A673 (cell line): Measurements from ENCODE around the gene FOXO3.

ENCODE experiments used
- EZH2 ChIP-seq: fragments of 200-600 bp; sonication (generic); IDR thresholded peaks from 2 replicates; pipeline ENCODE4 v1.6.1; 2017; ENCODE audit warnings: borderline replicate concordance, low read depth, mild to moderate bottlenecking, mixed read lengths, antibody characterized with exemption, low read length; ENCODE audit not compliant: poor library complexity, severe bottlenecking
- TF ChIP-seq, protein P1 (sequence below): fragments of 300-800, 200-600 bp; sonication (generic); conservative IDR thresholded peaks from 2 replicates; pipeline ENCODE4 v1.5.1; 2017; ENCODE audit warnings: low read depth, mild to moderate bottlenecking, antibody characterized with exemption, low read length, moderate library complexity, mixed read lengths

- TF ChIP-seq, protein P1, sequence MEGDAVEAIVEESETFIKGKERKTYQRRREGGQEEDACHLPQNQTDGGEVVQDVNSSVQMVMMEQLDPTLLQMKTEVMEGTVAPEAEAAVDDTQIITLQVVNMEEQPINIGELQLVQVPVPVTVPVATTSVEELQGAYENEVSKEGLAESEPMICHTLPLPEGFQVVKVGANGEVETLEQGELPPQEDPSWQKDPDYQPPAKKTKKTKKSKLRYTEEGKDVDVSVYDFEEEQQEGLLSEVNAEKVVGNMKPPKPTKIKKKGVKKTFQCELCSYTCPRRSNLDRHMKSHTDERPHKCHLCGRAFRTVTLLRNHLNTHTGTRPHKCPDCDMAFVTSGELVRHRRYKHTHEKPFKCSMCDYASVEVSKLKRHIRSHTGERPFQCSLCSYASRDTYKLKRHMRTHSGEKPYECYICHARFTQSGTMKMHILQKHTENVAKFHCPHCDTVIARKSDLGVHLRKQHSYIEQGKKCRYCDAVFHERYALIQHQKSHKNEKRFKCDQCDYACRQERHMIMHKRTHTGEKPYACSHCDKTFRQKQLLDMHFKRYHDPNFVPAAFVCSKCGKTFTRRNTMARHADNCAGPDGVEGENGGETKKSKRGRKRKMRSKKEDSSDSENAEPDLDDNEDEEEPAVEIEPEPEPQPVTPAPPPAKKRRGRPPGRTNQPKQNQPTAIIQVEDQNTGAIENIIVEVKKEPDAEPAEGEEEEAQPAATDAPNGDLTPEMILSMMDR: no peak
- no peak for TF ChIP-seq EZH2
Observed at GRCh38 chr6:108585359-108585758, 24.6 kb downstream of the FOXO3 start.
